Skin epidermis (tissue), 12 donors: Measurements from ENCODE around the gene AMPD2.

Source experiments
- H3K27ac ChIP-seq, 21 experiments: fragments of 200-600 bp; sonication (generic) in 11 of 21; one replicate each; pipeline ENCODE4 v1.5.0; 2020; ENCODE audit warnings: mild to moderate bottlenecking in 3 of 21, inconsistent platforms in 2 of 21, moderate library complexity in 2 of 21
- H3K4me3 ChIP-seq, 7 experiments: fragments of 200-600 bp; sonication (generic) in 2 of 7; one replicate each; pipeline ENCODE4 v1.5.0; 2020; ENCODE audit warnings: inconsistent platforms in 2 of 7, mild to moderate bottlenecking in 2 of 7, moderate library complexity in 1 of 7

The AMPD2 gene

DNA sequence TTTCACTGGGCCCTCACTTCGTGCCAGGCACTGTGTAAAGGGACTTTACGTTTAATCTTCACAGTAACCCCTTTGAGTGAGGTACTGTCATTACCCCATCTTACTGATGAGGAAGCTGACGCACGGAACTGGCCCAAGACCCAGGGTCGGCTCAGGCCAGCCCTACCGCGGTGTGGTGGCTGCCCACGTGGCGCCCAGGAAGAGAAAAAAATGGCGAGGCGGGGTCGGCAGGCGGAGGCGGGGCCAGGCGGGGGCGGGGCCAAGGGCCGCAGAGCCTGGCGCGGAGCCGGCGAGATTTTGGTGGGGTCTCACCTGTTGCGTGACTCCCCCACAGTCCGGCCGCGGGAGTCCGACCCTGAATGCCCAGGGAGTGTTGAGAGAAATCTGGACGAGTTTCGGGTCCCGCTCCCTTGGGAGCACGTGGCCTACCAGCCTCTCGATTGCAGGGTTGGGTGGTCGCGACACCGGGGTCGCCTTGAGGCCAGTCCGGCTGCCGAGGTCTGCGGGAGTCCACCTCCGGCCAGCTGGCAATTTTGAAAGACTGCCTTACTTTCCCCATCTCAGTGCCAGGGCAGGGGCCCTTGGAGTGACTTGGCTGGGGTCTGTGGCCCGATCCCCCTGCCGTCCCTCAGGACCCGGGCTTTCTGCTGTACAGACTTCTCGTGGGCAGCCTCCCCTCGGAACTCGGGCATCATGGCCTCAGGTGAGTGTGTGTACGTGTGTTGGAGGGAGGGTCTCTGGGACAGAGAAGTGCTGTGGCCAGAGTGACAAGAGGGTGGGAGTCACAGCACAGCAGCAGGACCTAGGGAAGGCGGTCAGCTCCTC lies at the start of gene AMPD2, which contains the start of gene GNAT2:
TSS of gene AMPD2 (plus strand) at position 262 of the 825 bp plus-strand sequence. CDS start 1,339 bp downstream, outside the sequence.
TSS of gene GNAT2 (minus strand) at position 41 of the 825 bp plus-strand sequence. CDS start 6,746 bp downstream, outside the sequence.
- Histone ChIP-seq H3K27ac (peak within 1 kb of the TSS; percentile 15 to 96 (median 87)), H3K4me3 (peak within 1 kb of the TSS; percentile 49 to 82 (median 59))

GRCh38 chr1:109570414-109570813 lies 49.2 kb upstream of the AMPD2 start:
- Histone ChIP-seq H3K4me3 (no peak overlapping the region), H3K27ac (peak overlapping the region in 3 of 21 experiments; percentile 11 to 38 (median 37))

GRCh38 chr1:109573785-109574184 lies 45.9 kb upstream of the AMPD2 start:
- H3K4me3 ChIP-seq = no peak overlapping the region
- H3K27ac ChIP-seq = peak overlapping the region in 2 of 21 experiments; percentile 1 to 35

DNA sequence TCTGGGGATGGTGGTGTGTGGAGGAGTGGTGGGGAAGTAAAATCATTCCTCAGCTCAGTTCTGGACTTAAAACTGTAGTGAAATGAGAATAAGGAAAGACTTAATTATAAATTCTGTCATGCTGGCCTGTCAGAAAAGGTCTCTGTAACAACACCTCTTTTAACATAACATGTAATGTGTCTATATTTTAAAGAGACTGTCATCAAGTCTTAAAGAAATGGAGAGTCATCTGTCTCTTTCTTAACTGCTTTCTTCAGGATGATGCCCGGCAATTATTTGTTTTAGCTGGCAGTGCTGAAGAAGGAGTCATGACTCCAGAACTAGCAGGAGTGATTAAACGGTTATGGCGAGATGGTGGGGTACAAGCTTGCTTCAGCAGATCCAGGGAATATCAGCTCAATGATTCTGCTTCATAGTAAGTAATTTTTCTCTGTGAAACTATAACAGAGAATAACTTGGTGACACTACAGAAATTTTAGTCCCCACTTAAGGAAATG lies 40.6 kb upstream of the AMPD2 start:
- Histone ChIP-seq H3K4me3 (no peak overlapping the region), H3K27ac (peak overlapping the region in 2 of 21 experiments; percentile 4 to 47)

DNA sequence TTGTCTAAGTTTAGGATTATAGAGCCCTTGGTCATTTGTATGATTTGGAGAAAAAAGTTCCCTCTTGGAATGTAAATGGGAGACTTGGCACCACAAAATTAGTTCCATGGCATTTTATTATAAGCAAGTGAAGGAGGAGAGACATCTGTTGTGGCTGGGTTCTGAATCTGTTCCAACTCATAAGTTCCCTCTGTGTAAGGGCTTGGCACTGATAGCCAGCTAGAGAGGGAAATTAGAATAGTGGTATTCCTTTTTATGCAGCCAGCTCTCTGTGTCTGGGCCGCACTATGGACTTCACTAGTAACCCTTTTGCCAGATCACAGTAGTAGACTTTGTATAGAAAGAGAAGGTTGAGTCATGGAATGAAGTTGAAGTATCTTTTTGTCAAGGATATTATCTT lies 40.1 kb upstream of the AMPD2 start:
- peak overlapping the region in 1 of 21 experiments; percentile 4 for H3K27ac ChIP-seq

GRCh38 chr1:109582021-109582420 lies 37.6 kb upstream of the AMPD2 start:
- H3K27ac ChIP-seq = no peak overlapping the region
- no peak overlapping the region for H3K4me3 ChIP-seq

More for the DNA sequence above, 40.1 kb upstream of the AMPD2 start:
- no peak overlapping the region for H3K4me3 ChIP-seq

- H3K4me3 ChIP-seq = no peak overlapping the region
- no peak overlapping the region for H3K27ac ChIP-seq
These were observed 34.9 kb upstream of the AMPD2 start for GRCh38 chr1:109584766-109585165.

- H3K27ac ChIP-seq = no peak overlapping the region
These were observed 33.6 kb upstream of the AMPD2 start for GRCh38 chr1:109586055-109586454.

DNA sequence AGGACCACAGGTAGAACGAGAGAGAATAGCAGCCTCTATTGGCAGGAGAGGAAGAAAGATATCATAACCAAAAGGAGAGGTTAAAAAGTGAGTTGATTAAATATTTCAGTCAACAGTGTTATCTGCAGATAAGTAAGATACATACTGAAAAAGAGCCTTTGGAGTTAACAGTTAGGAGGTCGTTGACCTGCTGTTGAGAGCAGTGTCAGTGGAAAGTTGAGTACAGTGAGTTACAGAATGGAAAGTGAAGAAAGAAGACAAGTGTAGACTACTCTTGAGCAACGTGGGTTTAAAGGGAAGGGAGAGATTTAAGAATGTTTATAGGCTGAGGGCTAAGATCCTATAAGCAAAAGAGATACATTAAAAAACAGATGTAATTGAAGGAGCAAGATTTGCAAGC lies 30.5 kb upstream of the AMPD2 start:
- H3K4me3 ChIP-seq = no peak overlapping the region
- no peak overlapping the region for H3K27ac ChIP-seq

More at GRCh38 chr1:109586055-109586454, 33.6 kb upstream of the AMPD2 start:
- no peak overlapping the region for H3K4me3 ChIP-seq

DNA sequence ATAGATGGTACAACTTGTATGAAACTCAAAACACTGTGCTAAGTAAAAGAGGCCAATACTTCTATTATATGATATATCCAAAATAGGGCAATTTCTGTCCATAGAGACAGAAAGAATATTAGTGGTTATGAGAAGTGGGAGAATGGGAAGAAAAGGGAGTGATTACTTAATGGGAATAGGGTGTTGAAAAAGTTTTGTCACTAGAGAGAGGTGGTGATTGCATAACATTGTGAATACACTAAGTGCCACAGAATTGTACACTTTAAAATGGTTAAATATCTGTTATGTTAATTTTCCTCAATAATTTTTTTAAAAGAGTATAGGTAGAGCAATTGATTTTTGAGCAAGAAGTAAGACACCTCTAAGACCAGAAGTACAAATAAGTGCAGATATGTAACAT lies 30.0 kb upstream of the AMPD2 start:
- H3K4me3 ChIP-seq = no peak overlapping the region
- no peak overlapping the region for H3K27ac ChIP-seq

- Histone ChIP-seq H3K27ac (no peak overlapping the region), H3K4me3 (no peak overlapping the region)
These were observed 26.7 kb upstream of the AMPD2 start for GRCh38 chr1:109592916-109593315.

GRCh38 chr1:109595531-109595930 lies 24.1 kb upstream of the AMPD2 start:
- no peak overlapping the region for H3K4me3 ChIP-seq
- H3K27ac ChIP-seq = peak overlapping the region in 1 of 21 experiments; percentile 47

GRCh38 chr1:109598156-109598555 lies 21.5 kb upstream of the AMPD2 start:
- H3K4me3 ChIP-seq = no peak overlapping the region
- H3K27ac ChIP-seq = no peak overlapping the region

- Histone ChIP-seq H3K4me3 (no peak overlapping the region), H3K27ac (no peak overlapping the region)
These were observed 21.0 kb upstream of the AMPD2 start for GRCh38 chr1:109598655-109599054.

DNA sequence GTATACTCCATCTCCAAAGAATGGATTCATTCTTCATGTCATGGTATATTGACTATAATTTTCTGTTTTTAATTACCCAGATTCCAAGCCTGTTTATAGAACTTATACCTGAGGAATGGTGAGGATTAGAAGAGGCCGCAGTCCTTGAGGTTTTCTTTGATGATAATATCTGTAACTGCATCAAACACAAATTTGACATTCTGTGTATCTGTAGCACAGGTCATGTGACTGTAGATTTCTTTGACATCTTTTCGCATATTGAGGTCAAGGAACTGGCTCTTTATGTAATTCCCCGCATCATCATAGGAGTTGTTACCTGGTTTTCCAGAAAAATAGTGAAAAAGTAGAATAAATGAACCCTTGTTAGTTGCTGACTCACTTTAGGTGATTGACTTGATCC lies 16.4 kb upstream of the AMPD2 start:
- Histone ChIP-seq H3K27ac (no peak overlapping the region), H3K4me3 (no peak overlapping the region)

DNA sequence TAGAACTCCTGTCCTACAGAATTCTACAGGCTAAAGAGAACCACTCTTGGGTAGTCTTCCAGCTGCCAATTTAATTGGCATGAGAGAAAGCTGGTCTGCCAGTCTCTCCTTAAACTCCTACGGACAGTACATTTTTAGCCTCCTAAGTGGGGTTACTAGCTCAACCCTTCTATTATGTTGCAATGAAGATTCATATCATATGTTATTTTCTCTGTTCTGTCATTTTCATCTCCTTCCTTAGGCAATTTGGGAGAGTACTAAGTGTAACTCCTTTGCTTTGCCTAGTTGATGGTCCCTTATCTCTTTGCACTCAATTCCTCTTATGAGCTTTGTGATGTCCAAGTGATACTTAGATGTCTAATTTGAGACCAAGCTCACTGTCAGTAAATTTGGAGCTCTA lies 14.3 kb upstream of the AMPD2 start:
- Histone ChIP-seq H3K27ac (no peak overlapping the region), H3K4me3 (no peak overlapping the region)

GRCh38 chr1:109609881-109610280 lies 9.8 kb upstream of the AMPD2 start:
- Histone ChIP-seq H3K4me3 (no peak overlapping the region), H3K27ac (no peak overlapping the region)

DNA sequence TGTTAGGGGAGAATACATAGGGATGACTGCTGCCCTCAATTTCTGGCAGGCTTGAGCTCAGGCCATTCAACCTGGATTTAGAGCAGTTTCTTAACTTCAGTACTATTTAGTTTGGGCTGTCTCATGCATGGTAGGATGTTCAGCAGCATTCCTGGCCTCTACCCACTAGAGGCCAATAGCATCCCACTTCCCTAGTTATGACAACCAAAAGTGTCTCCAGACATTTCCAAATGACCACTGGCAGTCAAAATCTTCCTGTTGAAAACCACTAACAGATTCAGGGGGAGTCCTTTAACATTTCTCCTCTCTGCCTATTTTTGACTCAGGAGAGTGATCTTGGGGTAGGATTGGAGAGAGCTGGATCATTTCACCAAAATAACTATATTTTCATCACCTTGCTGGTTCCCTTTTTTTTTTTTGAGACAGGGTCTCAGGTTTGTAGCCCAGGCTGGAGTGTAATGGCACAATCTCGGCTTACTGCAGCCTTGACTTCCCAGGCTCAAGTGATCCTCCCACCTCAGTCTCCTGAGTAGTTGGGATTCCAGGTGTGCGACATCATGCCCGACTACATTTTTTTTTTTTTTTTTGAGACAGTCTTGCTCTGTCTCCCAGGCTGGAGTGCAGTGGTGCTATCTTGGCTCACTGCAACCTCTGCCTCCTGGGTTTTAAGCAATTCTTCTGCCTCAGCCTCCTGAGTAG lies 8.9 kb upstream of the AMPD2 start:
- Histone ChIP-seq H3K27ac (no peak overlapping the region), H3K4me3 (no peak overlapping the region)

GRCh38 chr1:109611308-109611990 lies 8.2 kb upstream of the AMPD2 start:
- H3K27ac ChIP-seq = no peak overlapping the region

More at GRCh38 chr1:109611308-109611990, 8.2 kb upstream of the AMPD2 start:
- no peak overlapping the region for H3K4me3 ChIP-seq
